Duodenal mucosa (tissue), 2 donors: ENCODE measurements around the gene LPXN.

ENCODE experiments used
- H3K27ac ChIP-seq: one replicate; pipeline ENCODE4 v1.7.0; 2013; ENCODE audit warnings: low read depth, low read length
- H3K27me3 ChIP-seq, 2 donors: one replicate each; pipeline ENCODE4 v1.7.0; 2013; ENCODE audit warnings: low read length in 2 of 2, control low read depth in 1 of 2; ENCODE audit not compliant: insufficient read depth in 2 of 2, control insufficient read depth in 1 of 2
- H3K36me3 ChIP-seq, 2 donors: one replicate each; pipeline ENCODE4 v1.7.0; 2013; ENCODE audit warnings: low read length in 2 of 2, control low read depth in 1 of 2; ENCODE audit not compliant: insufficient read depth in 2 of 2, control insufficient read depth in 1 of 2
- H3K4me1 ChIP-seq, 2 donors: one replicate each; pipeline ENCODE4 v1.7.0; 2013; ENCODE audit warnings: low read length in 2 of 2, control low read depth in 1 of 2; ENCODE audit not compliant: insufficient read depth in 2 of 2, control insufficient read depth in 1 of 2
- H3K4me3 ChIP-seq, 2 donors: one replicate each; pipeline ENCODE4 v1.7.0; 2013; ENCODE audit warnings: low read length in 2 of 2, low read depth in 1 of 2
- H3K9ac ChIP-seq, 2 donors: one replicate each; pipeline ENCODE4 v1.7.0; 2013; ENCODE audit warnings: low read length in 2 of 2, low read depth in 1 of 2
- H3K9me3 ChIP-seq, 2 donors: one replicate each; pipeline ENCODE4 v1.7.0; 2013; ENCODE audit warnings: low read length in 2 of 2, control low read depth in 1 of 2; ENCODE audit not compliant: control insufficient read depth in 1 of 2

LPXN gene

GRCh38 chr11:58575377-58576020, at the start of gene LPXN:
LPXN (minus strand) TSS chr11:58575856; CDS start chr11:58575772, 84 bp downstream.
- no peaks in the 10 kb centered on the region for H3K27me3 ChIP-seq
- H3K4me1 ChIP-seq = peaks cover 22 to 33% of the 10 kb centered on the region in 2 donors
- peaks cover 0 to under 1% of the 10 kb centered on the region in 2 donors for H3K36me3 ChIP-seq
- H3K9ac ChIP-seq = peak within 1 kb of the TSS; percentile 99
- peak within 1 kb of the TSS; percentile 99 for H3K27ac ChIP-seq
- no peaks in the 10 kb centered on the region for H3K9me3 ChIP-seq
- peak within 1 kb of the TSS; percentile 90 to 92 for H3K4me3 ChIP-seq

- H3K9ac ChIP-seq = no peak overlapping the region
- no peaks in the 10 kb centered on the region for H3K4me1 ChIP-seq
- no peaks in the 10 kb centered on the region for H3K9me3 ChIP-seq
- H3K4me3 ChIP-seq = no peak overlapping the region
- H3K36me3 ChIP-seq = peaks cover 23 to 46% of the 10 kb centered on the region in 2 donors
- H3K27ac ChIP-seq = no peak overlapping the region
- H3K27me3 ChIP-seq = no peaks in the 10 kb centered on the region
Observed at GRCh38 chr11:58625086-58625485, 49.4 kb upstream of the LPXN start.

GRCh38 chr11:58622344-58622743, 46.7 kb upstream of the LPXN start, which contains the start of gene CNTF:
CNTF (plus strand) TSS chr11:58622665; CDS start chr11:58622753, 88 bp downstream.
- Histone ChIP-seq H3K27me3 (no peaks in the 10 kb centered on the region), H3K9me3 (no peaks in the 10 kb centered on the region), H3K9ac (no peak within 1 kb of the TSS), H3K27ac (no peak within 1 kb of the TSS), H3K36me3 (peaks cover 44 to 66% of the 10 kb centered on the region in 2 donors), H3K4me1 (no peaks in the 10 kb centered on the region), H3K4me3 (no peak within 1 kb of the TSS)

GRCh38 chr11:58621586-58622262, 46.1 kb upstream of the LPXN start:
- Histone ChIP-seq H3K36me3 (peaks cover 50 to 69% of the 10 kb centered on the region in 2 donors), H3K9ac (no peak overlapping the region), H3K27ac (no peak overlapping the region)

GRCh38 chr11:58617976-58618557, 42.4 kb upstream of the LPXN start:
- Histone ChIP-seq H3K27ac (no peak overlapping the region), H3K4me1 (peaks cover 0 to 6% of the 10 kb centered on the region in 2 donors), H3K27me3 (no peaks in the 10 kb centered on the region), H3K9ac (no peak overlapping the region), H3K4me3 (no peak overlapping the region), H3K36me3 (peaks cover 47 to 74% of the 10 kb centered on the region in 2 donors), H3K9me3 (no peaks in the 10 kb centered on the region)

More at GRCh38 chr11:58621586-58622262, 46.1 kb upstream of the LPXN start:
- H3K27me3 ChIP-seq = no peaks in the 10 kb centered on the region
- H3K4me3 ChIP-seq = no peak overlapping the region
- no peaks in the 10 kb centered on the region for H3K4me1 ChIP-seq
- no peaks in the 10 kb centered on the region for H3K9me3 ChIP-seq

GRCh38 chr11:58616594-58616993, 40.9 kb upstream of the LPXN start:
- H3K4me3 ChIP-seq = no peak overlapping the region
- peaks cover 0 to 6% of the 10 kb centered on the region in 2 donors for H3K4me1 ChIP-seq
- H3K36me3 ChIP-seq = peaks cover 55 to 81% of the 10 kb centered on the region in 2 donors
- H3K9ac ChIP-seq = no peak overlapping the region
- no peaks in the 10 kb centered on the region for H3K27me3 ChIP-seq
- H3K9me3 ChIP-seq = no peaks in the 10 kb centered on the region
- no peak overlapping the region for H3K27ac ChIP-seq

GRCh38 chr11:58615559-58615958, 39.9 kb upstream of the LPXN start:
- H3K4me1 ChIP-seq = peaks cover 0 to 6% of the 10 kb centered on the region in 2 donors
- no peak overlapping the region for H3K9ac ChIP-seq
- H3K4me3 ChIP-seq = no peak overlapping the region
- H3K9me3 ChIP-seq = no peaks in the 10 kb centered on the region
- H3K36me3 ChIP-seq = peaks cover 59 to 90% of the 10 kb centered on the region in 2 donors
- no peaks in the 10 kb centered on the region for H3K27me3 ChIP-seq
- H3K27ac ChIP-seq = no peak overlapping the region

- no peak overlapping the region for H3K9ac ChIP-seq
- H3K36me3 ChIP-seq = peaks cover 48 to 81% of the 10 kb centered on the region in 2 donors
- H3K27me3 ChIP-seq = no peaks in the 10 kb centered on the region
- H3K4me3 ChIP-seq = no peak overlapping the region
- no peak overlapping the region for H3K27ac ChIP-seq
- H3K4me1 ChIP-seq = peaks cover 0 to 6% of the 10 kb centered on the region in 2 donors
- no peaks in the 10 kb centered on the region for H3K9me3 ChIP-seq
Observed at GRCh38 chr11:58613228-58613627, 37.6 kb upstream of the LPXN start.

GRCh38 chr11:58609723-58610122, 34.1 kb upstream of the LPXN start:
- Histone ChIP-seq H3K4me1 (peaks cover 8 to 12% of the 10 kb centered on the region in 2 donors), H3K27ac (no peak overlapping the region), H3K4me3 (no peak overlapping the region), H3K27me3 (no peaks in the 10 kb centered on the region), H3K9ac (no peak overlapping the region), H3K9me3 (no peaks in the 10 kb centered on the region), H3K36me3 (peaks cover 30 to 51% of the 10 kb centered on the region in 2 donors)

- H3K9ac ChIP-seq = no peak overlapping the region
- H3K4me1 ChIP-seq = peaks cover 7 to 17% of the 10 kb centered on the region in 2 donors
- H3K36me3 ChIP-seq = peaks cover 17 to 37% of the 10 kb centered on the region in 2 donors
- H3K27me3 ChIP-seq = no peaks in the 10 kb centered on the region
- no peak overlapping the region for H3K27ac ChIP-seq
- H3K4me3 ChIP-seq = no peak overlapping the region
- H3K9me3 ChIP-seq = no peaks in the 10 kb centered on the region
Observed at GRCh38 chr11:58608331-58608730, 32.7 kb upstream of the LPXN start.
